Pancreas (tissue), 10 donors: Measurements from ENCODE around the gene KIF13A. TPM values are rescaled to one million over a fixed set of nuclear protein-coding genes. Genes with fewer than 3 reads are reported as not detected.

Experiments
- ATAC-seq, 4 donors: fragments of 200-7000 bp; cut with Tn5 transposase; one replicate each; pipeline versions ENCODE4 v1.8.0 to v1.9.1; 2020; ENCODE audit warnings: mild to moderate bottlenecking in 4 of 4, moderate library complexity in 4 of 4
- DNase-seq, 6 donors: peaks; one replicate each; pipeline ENCODE4 v3.0.0-alpha.2; 2020
- FAIRE-seq: peaks from 2 replicates; lab custom pipeline; 2012; peaks lifted over from hg19 to GRCh38; lab: Jason Lieb, UNC
- H3K27ac ChIP-seq, 4 donors: fragments of 200-600 bp; sonication (generic); 1 replicate in 3 of 4; 2 replicates in 1 of 4; pipeline versions ENCODE4 v1.5.0 to v1.8.0; 2020
- H3K27me3 ChIP-seq, 4 donors: fragments of 200-600 bp; one replicate each; pipeline ENCODE4 v1.8.0; 2021
- H3K36me3 ChIP-seq, 3 donors: fragments of 200-600 bp; sonication (generic) in 1 of 3; one replicate each; pipeline versions ENCODE4 v1.5.0 to v1.8.0; 2020 to 2021
- H3K4me1 ChIP-seq, 3 donors: fragments of 200-600 bp; one replicate each; pipeline ENCODE4 v1.8.0; 2021
- H3K4me3 ChIP-seq, 4 donors: fragments of 200-600 bp; sonication (generic) in 2 of 4; one replicate each; pipeline versions ENCODE4 v1.5.0 to v1.8.0; 2020 to 2021
- H3K9me3 ChIP-seq, 4 donors: fragments of 200-600 bp; one replicate each; pipeline ENCODE4 v1.8.0; 2021
- WGBS, 2 donors: extraction: QIAGEN DNeasy Blood & Tissue Kit; methylation state at CpG; one replicate each; pipeline ENCODE4 v1.1.7; 2013; 5-methylcytosine and 5-hydroxymethylcytosine counted together
- intact Hi-C, 3 donors: fragments of 100-400 bp; cut with DNase I; formaldehyde crosslinking; loops; one replicate each; pipeline versions ENCODE4 v1.11.1 to v1.14.2; 2022
- polyA plus RNA-seq, 2 donors: library from polyadenylated mRNA; stranded (reverse); fragments of 200-250 nt; gene quantifications; one replicate each; pipeline ENCODE4 v1.2.3, GENCODE V29; 2013
- total RNA-seq, 6 donors: library from RNA; stranded (reverse); fragmentation: NEBNext Ultra II Directional in 4 of 6; extraction: Animal tissue kit (Norgen Biotek cat#: 25700) in 4 of 6; gene quantifications; one replicate each; pipeline versions ENCODE4 v1.2.1 to v1.2.4, GENCODE V29; 2021 to 2023
- TF ChIP-seq, protein P1 (sequence below), 4 donors: fragments of 200-600 bp; sonication (generic) in 3 of 4; IDR thresholded peaks; one replicate each; pipeline versions ENCODE4 v1.5.0 to v1.8.0; 2021; ENCODE audit warnings: antibody characterized with exemption in 4 of 4
- donor health status: healthy with polysubstance abuse.
- donor health status: DM: no; HTN: no; CAD: no; lungs with moderate emphysema.
- donor health status: DM: no; HTN: no; CAD: no.
- donor health status: control.
- donor health status: control.
- donor health status: Bipolar disorder and iron deficiency.
- donor health status: DM: yes; HTN: yes; CAD: no.
- donor health status: DM: no; HTN: no; CAD: no.
- donor health status: DM: no; HTN: no; CAD: no.
- donor health status: DM: yes; HTN: yes; CAD: no.

The KIF13A gene
- total and polyA plus RNA-seq, 8 donors = 7.3 to 18.1 (median 12.5) TPM

DNA sequence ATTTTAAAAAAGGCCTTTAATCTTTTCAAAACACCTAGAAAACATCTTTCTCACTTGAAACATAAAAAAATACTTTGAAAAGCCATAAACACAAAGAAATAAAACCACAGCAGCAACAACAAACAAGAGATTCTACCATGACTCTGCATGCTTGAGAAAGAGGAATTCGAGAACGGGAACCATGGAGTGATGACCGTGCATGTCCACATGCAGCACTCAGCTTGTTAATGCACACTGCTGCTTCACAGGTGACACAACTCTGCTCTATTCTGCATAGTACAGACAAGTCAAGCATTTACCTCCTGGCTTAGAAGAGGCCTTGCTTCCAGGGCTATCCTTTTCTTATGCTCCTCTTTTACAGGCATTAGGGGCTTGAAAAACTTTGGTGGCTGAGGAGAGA is 215.8 kb downstream of the KIF13A start:
- Histone ChIP-seq H3K4me3 (no peak overlapping the region), H3K36me3 (peaks cover 0 to 59% (median 17%) of the 10 kb centered on the region in 3 donors), H3K9me3 (no peaks in the 10 kb centered on the region), H3K4me1 (no peaks in the 10 kb centered on the region), H3K27ac (no peak overlapping the region), H3K27me3 (no peaks in the 10 kb centered on the region)
- TF ChIP-seq, protein P1, sequence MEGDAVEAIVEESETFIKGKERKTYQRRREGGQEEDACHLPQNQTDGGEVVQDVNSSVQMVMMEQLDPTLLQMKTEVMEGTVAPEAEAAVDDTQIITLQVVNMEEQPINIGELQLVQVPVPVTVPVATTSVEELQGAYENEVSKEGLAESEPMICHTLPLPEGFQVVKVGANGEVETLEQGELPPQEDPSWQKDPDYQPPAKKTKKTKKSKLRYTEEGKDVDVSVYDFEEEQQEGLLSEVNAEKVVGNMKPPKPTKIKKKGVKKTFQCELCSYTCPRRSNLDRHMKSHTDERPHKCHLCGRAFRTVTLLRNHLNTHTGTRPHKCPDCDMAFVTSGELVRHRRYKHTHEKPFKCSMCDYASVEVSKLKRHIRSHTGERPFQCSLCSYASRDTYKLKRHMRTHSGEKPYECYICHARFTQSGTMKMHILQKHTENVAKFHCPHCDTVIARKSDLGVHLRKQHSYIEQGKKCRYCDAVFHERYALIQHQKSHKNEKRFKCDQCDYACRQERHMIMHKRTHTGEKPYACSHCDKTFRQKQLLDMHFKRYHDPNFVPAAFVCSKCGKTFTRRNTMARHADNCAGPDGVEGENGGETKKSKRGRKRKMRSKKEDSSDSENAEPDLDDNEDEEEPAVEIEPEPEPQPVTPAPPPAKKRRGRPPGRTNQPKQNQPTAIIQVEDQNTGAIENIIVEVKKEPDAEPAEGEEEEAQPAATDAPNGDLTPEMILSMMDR (IDR thresholded peaks at IDR 0.05) = no peak
- DNase-seq = no peak
- 91 to 92% methylated on average over 3 of the region's 3 CpGs for WGBS, 2 donors
- no peak for FAIRE-seq
- intact Hi-C loops = no loop called here
- no peak for ATAC-seq

DNA sequence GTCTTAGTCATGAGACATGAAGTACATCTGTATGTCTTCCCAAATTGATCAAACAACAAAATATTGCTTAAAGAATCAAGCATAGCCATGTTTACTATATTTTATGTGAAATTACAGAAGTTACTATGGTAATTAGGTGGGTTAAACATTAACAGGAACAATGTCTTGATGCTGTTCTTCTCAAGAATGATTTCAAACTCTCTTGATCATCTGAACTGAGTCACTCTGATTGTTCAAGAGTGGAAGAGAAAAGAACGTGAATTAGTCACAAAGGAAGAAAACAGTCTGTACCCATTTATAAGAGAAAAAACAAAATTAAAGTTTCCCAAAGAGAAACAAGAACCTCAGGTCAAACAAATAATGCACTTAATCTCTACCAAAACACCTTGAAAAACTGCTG is 218.6 kb downstream of the KIF13A start:
- DNase-seq (no peak), FAIRE-seq (no peak), ATAC-seq (no peak)
- Histone ChIP-seq H3K36me3 (peaks cover 0 to 56% (median 12%) of the 10 kb centered on the region in 3 donors), H3K27ac (no peak overlapping the region), H3K4me3 (no peak overlapping the region), H3K9me3 (no peaks in the 10 kb centered on the region), H3K4me1 (no peaks in the 10 kb centered on the region), H3K27me3 (no peaks in the 10 kb centered on the region)
- 91 to 94% methylated on average over 1 of the region's 1 CpG for WGBS, 2 donors
- TF ChIP-seq, protein P1 (IDR thresholded peaks at IDR 0.05) = no peak
- intact Hi-C loops = no loop called here

DNA sequence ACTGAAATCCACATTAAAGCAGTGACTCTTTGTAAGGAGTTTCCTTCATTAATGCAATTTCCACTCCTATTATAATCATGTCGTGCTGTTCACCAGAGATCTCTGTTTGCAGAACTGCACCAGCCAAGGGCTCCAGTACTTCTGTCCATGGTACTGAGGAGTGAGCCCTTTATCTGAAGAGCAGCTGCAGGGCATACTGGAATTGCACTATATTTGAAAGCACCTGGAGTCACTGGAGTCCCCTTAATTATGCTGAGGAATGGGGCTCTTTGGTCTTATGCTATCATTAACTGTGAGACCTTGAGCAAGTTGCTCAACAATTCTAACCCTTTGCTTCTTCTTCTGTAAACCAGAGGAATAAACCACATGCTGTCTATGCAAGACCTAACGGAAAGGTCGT is 219.0 kb downstream of the KIF13A start:
- H3K27me3 ChIP-seq = no peaks in the 10 kb centered on the region
- TF ChIP-seq, protein P1 (IDR thresholded peaks at IDR 0.05) = no peak
- WGBS, 2 donors = 76% methylated on average over 3 of the region's 3 CpGs
- no peaks in the 10 kb centered on the region for H3K9me3 ChIP-seq
- no peaks in the 10 kb centered on the region for H3K4me1 ChIP-seq
- FAIRE-seq (no peak), DNase-seq (no peak), ATAC-seq (peak in 2 of 4 donors; percentile 55 to 58)
- H3K27ac ChIP-seq = no peak overlapping the region
- peaks cover 0 to 56% (median 12%) of the 10 kb centered on the region in 3 donors for H3K36me3 ChIP-seq
- H3K4me3 ChIP-seq = no peak overlapping the region
- intact Hi-C loops = no loop called here

DNA sequence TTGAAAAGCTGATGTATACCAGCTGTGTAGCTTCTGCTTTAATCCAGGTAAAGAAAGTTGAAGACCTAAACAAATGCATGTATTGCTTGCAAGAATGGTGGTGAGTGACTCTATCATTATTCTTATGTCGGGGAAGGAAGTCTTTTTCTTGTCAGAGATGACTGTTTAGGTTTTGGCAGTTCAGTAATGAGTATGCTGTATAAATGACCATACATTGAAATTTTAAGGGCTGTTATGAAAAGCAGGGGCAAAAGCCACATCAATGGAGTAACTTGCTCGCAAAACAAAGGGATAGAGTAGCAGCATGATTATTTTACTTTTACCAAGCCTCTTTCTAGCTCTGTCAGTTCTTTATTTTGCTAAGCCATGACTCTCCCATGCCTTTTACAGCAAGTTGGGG is 224.8 kb downstream of the KIF13A start:
- no peak for FAIRE-seq
- ATAC-seq = no peak
- Histone ChIP-seq H3K9me3 (no peaks in the 10 kb centered on the region), H3K4me1 (no peaks in the 10 kb centered on the region), H3K27me3 (no peaks in the 10 kb centered on the region), H3K4me3 (no peak overlapping the region), H3K27ac (no peak overlapping the region), H3K36me3 (peaks cover 0 to 27% (median 3%) of the 10 kb centered on the region in 3 donors)
- intact Hi-C loops = no loop called here
- WGBS, 2 donors = 98 to 100% methylated on average over 2 of the region's 2 CpGs
- no peak for DNase-seq
- TF ChIP-seq, protein P1 (IDR thresholded peaks at IDR 0.05) = no peak

DNA sequence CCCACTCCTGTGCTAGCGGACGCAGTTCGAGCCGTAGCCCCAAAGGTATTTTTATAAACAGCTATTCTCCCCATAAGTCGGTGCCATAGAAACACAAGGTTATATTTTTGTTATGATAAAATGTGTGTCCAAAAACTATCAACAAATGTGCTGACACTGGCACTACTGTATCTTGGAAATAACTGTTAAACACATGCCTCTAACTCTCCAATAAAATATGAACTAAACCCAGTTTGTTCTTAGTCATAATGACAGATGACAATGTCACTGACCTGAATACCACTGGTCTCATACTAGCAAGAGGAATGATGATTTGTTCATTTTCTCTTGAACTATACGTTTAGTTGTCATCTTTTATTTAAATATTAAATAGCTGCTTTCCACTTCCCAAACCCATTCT is 229.3 kb downstream of the KIF13A start:
- intact Hi-C loops = no loop called here
- H3K4me3 ChIP-seq = no peak overlapping the region
- peaks cover 0 to 4% (median 0%) of the 10 kb centered on the region in 3 donors for H3K36me3 ChIP-seq
- FAIRE-seq = no peak
- H3K4me1 ChIP-seq = no peaks in the 10 kb centered on the region
- 90 to 95% methylated on average over 6 of the region's 6 CpGs for WGBS, 2 donors
- no peaks in the 10 kb centered on the region for H3K9me3 ChIP-seq
- no peak for ATAC-seq
- no peaks in the 10 kb centered on the region for H3K27me3 ChIP-seq
- no peak overlapping the region for H3K27ac ChIP-seq
- TF ChIP-seq, protein P1 (IDR thresholded peaks at IDR 0.05) = no peak
- no peak for DNase-seq
